MCF 10A (cell line): ENCODE measurements around the gene HPSE2. TPM values are rescaled to one million over a fixed set of nuclear protein-coding genes. Genes with fewer than 3 reads are reported as not detected.

ENCODE experiments used
- BruUV-seq: library from RNA; stranded (reverse); fragments of 400-500 nt; replicated peaks from 2 replicates; lab custom pipeline; 2021; lab: Mats Ljungman, UMichigan
- CTCF ChIA-PET: fragments of 300-600 bp; sonication (Branson Sonifier 250); formaldehyde crosslinking; extraction: SDS; loops from one replicate; lab custom pipeline; 2021; ENCODE audit warnings: antibody characterized with exemption, inconsistent platforms; lab: Yijun Ruan, JAX
- POLR2A ChIA-PET: fragments of 300-600, 350-650 bp; sonication (Branson Sonifier 250); formaldehyde crosslinking; extraction: SDS; loops from one replicate; lab custom pipeline; 2020; ENCODE audit warnings: antibody characterized with exemption, inconsistent platforms; lab: Yijun Ruan, JAX
- DNase-seq: peaks from one replicate; pipeline ENCODE4 v3.0.0-alpha.2; 2018; ENCODE audit not compliant: unreplicated experiment
- H3K27ac Mint-ChIP-seq: one replicate; pipeline ENCODE4 v1.8.0; 2022; ENCODE audit warnings: mild to moderate bottlenecking, low read depth, mixed read lengths; ENCODE audit not compliant: unreplicated experiment
- H3K27me3 Mint-ChIP-seq: one replicate; pipeline ENCODE4 v1.8.0; 2022; ENCODE audit warnings: mixed read lengths; ENCODE audit not compliant: insufficient read depth, unreplicated experiment
- H3K36me3 Mint-ChIP-seq: one replicate; pipeline ENCODE4 v1.8.0; 2022; ENCODE audit warnings: mild to moderate bottlenecking, moderate library complexity, mixed read lengths; ENCODE audit not compliant: insufficient read depth, unreplicated experiment
- H3K4me1 Mint-ChIP-seq: one replicate; pipeline ENCODE4 v1.8.0; 2022; ENCODE audit warnings: mixed read lengths; ENCODE audit not compliant: insufficient read depth, unreplicated experiment
- H3K4me3 Mint-ChIP-seq: one replicate; pipeline ENCODE4 v1.8.0; 2022; ENCODE audit warnings: mild to moderate bottlenecking, moderate library complexity, mixed read lengths; ENCODE audit not compliant: unreplicated experiment
- H3K9me3 Mint-ChIP-seq: one replicate; pipeline ENCODE4 v1.8.0; 2022; ENCODE audit warnings: mixed read lengths; ENCODE audit not compliant: unreplicated experiment
- CTCF ChIP-seq: fragments of 200-600 bp; IDR thresholded peaks from one replicate; pipeline ENCODE4 v1.8.0; 2022; ENCODE audit warnings: antibody characterized with exemption, mild to moderate bottlenecking; ENCODE audit not compliant: unreplicated experiment
- intact Hi-C: fragments of 100-400 bp; cut with micrococcal nuclease; formaldehyde crosslinking; loops from 2 replicates; pipeline ENCODE4 v1.14.1; 2022
- total RNA-seq: library from RNA; stranded (reverse); gene quantifications from 2 replicates; pipeline ENCODE4 v1.2.3, GENCODE V29; 2022

Gene HPSE2
- total RNA-seq, 1 experiment from 2014 or later: not detected

GRCh38 chr10:98694883-98695282 is 540.8 kb downstream of the HPSE2 start:
- H3K27me3 Mint-ChIP-seq: no peaks in the 10 kb centered on the region
- H3K36me3 Mint-ChIP-seq: no peaks in the 10 kb centered on the region
- DNase-seq: no peak
- peaks cover 15% of the 10 kb centered on the region for H3K9me3 Mint-ChIP-seq
- CTCF ChIA-PET: no interaction called here
- no peak overlapping the region for H3K27ac Mint-ChIP-seq
- no peak for TF ChIP-seq CTCF
- no peaks in the 10 kb centered on the region for H3K4me1 Mint-ChIP-seq
- BruUV-seq: no TSS peak
- POLR2A ChIA-PET: no interaction called here
- H3K4me3 Mint-ChIP-seq: no peak overlapping the region
- intact Hi-C loops: no loop called here

GRCh38 chr10:98694014-98694413 is 541.6 kb downstream of the HPSE2 start:
- ChIA-PET CTCF (no interaction called here), POLR2A (no interaction called here)
- no peak for DNase-seq
- no peak for TF ChIP-seq CTCF
- peaks cover 20% of the 10 kb centered on the region for H3K9me3 Mint-ChIP-seq
- no peaks in the 10 kb centered on the region for H3K27me3 Mint-ChIP-seq
- no peaks in the 10 kb centered on the region for H3K4me1 Mint-ChIP-seq
- BruUV-seq: no TSS peak
- no peak overlapping the region for H3K4me3 Mint-ChIP-seq
- intact Hi-C loops: no loop called here
- H3K36me3 Mint-ChIP-seq: no peaks in the 10 kb centered on the region
- no peak overlapping the region for H3K27ac Mint-ChIP-seq

GRCh38 chr10:98687685-98688084 is 548.0 kb downstream of the HPSE2 start:
- Mint-ChIP-seq H3K9me3 (peaks cover 24% of the 10 kb centered on the region), H3K27me3 (peaks cover 15% of the 10 kb centered on the region), H3K4me3 (no peak overlapping the region), H3K27ac (no peak overlapping the region), H3K36me3 (no peaks in the 10 kb centered on the region), H3K4me1 (no peaks in the 10 kb centered on the region)
- intact Hi-C loops: no loop called here
- no TSS peak for BruUV-seq
- no peak for DNase-seq
- no peak for TF ChIP-seq CTCF
- POLR2A ChIA-PET: no interaction called here
- CTCF ChIA-PET: no interaction called here

- H3K4me1 Mint-ChIP-seq: no peaks in the 10 kb centered on the region
- H3K27ac Mint-ChIP-seq: no peak overlapping the region
- CTCF ChIA-PET: no interaction called here
- intact Hi-C loops: no loop called here
- DNase-seq: no peak
- no peaks in the 10 kb centered on the region for H3K36me3 Mint-ChIP-seq
- peaks cover 20% of the 10 kb centered on the region for H3K9me3 Mint-ChIP-seq
- POLR2A ChIA-PET: no interaction called here
- no peak for TF ChIP-seq CTCF
- no TSS peak for BruUV-seq
- H3K27me3 Mint-ChIP-seq: peaks cover 27% of the 10 kb centered on the region
- no peak overlapping the region for H3K4me3 Mint-ChIP-seq
Observed at GRCh38 chr10:98684019-98684899, 551.4 kb downstream of the HPSE2 start.
